GM21825 (cell line): ENCODE data around the gene PLD2.

Experiments
- ATAC-seq: cut with Tn5 transposase; IDR thresholded peaks from one replicate; pipeline ENCODE4 v1.9.1; 2021; ENCODE audit warnings: mild to moderate bottlenecking, moderate library complexity; ENCODE audit not compliant: unreplicated experiment

The PLD2 gene

GRCh38 chr17:4788807-4789700, 17.9 kb upstream of the PLD2 start, which contains the start of gene GLTPD2:
Gene GLTPD2, plus strand, starts transcription at chr17:4788964. Its CDS starts 48 bp downstream, at chr17:4789012.
- peak; percentile 4 for ATAC-seq

- ATAC-seq, result no peak
Measured at GRCh38 chr17:4789701-4789950, 17.3 kb upstream of the PLD2 start.

- peak; percentile 78 for ATAC-seq
Measured at GRCh38 chr17:4789951-4790704, 16.8 kb upstream of the PLD2 start.

- no peak for ATAC-seq
Measured at GRCh38 chr17:4790705-4791088, 16.3 kb upstream of the PLD2 start.

- no peak for ATAC-seq
Measured at GRCh38 chr17:4795168-4795567, 11.8 kb upstream of the PLD2 start.

GRCh38 chr17:4796552-4796920, 10.4 kb upstream of the PLD2 start:
- no peak for ATAC-seq

- ATAC-seq, result no peak
Measured at GRCh38 chr17:4800462-4801196, 6.3 kb upstream of the PLD2 start.

- ATAC-seq, result no peak
Measured at GRCh38 chr17:4802228-4802627, 4.7 kb upstream of the PLD2 start, which contains the start of gene C17orf114. Gene C17orf114, minus strand, starts transcription at chr17:4802328.

GRCh38 chr17:4806456-4806776, 536 bp upstream of the PLD2 start:
- no peak for ATAC-seq

GRCh38 chr17:4807605-4808377, 839 bp downstream of the PLD2 start:
- ATAC-seq, result no peak

- no peak for ATAC-seq
Measured at GRCh38 chr17:4808378-4808767, 1.4 kb downstream of the PLD2 start.

- no peak for ATAC-seq
Measured at GRCh38 chr17:4810696-4811290, 3.8 kb downstream of the PLD2 start.

GRCh38 chr17:4811471-4811870, 4.5 kb downstream of the PLD2 start:
- ATAC-seq, result no peak

GRCh38 chr17:4812690-4813089, 5.7 kb downstream of the PLD2 start:
- no peak for ATAC-seq

GRCh38 chr17:4815043-4815675, 8.2 kb downstream of the PLD2 start:
- no peak for ATAC-seq

- ATAC-seq, result no peak
Measured at GRCh38 chr17:4816826-4817225, 9.9 kb downstream of the PLD2 start.

- no peak for ATAC-seq
Measured at GRCh38 chr17:4818276-4818675, 11.3 kb downstream of the PLD2 start.

- no peak for ATAC-seq
Measured at GRCh38 chr17:4822835-4823234, 15.9 kb downstream of the PLD2 start.

GRCh38 chr17:4823373-4824089, 16.6 kb downstream of the PLD2 start:
- ATAC-seq, result no peak

- ATAC-seq, result no peak
Measured at GRCh38 chr17:4827399-4827798, 20.4 kb downstream of the PLD2 start.
